ENCODE data around the gene SORCS2. TPM values are rescaled to one million over a fixed set of nuclear protein-coding genes. Genes with fewer than 3 reads are reported as not detected.

Gene SORCS2
- polyA plus RNA-seq, 1 of the 3 experiments (the other 2 are of a cell fraction): 1.6 TPM

DNA sequence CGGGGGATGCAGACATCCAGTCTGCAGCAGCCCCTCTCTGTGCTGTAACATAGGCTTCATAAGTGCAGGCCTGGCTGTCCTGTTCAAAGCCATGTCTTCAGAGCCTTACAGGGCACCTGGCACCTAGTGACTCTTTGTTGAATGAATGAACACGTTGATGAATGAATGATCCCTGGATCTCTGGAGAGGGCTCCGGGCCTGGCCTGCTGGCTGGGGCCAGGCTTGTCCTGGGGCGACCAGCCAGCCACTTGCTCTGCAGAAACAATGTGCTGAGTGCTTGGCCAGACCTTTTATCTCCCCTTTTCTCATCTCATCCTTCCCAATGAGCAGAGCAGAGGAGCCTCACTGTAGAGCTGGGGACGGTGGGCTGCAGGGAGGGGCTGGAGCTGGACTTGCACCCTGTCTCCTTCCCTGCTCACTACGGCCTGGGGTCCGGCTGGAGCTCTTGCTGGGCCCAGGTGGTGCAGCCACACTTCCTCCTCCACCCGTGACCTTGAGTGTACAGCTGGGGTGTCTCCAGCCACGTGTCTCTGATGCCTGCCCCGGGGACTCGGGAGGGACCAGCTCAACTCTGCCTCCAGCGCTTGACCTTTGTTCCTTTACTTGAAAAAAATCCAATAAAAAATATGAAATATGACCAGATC is 164.5 kb downstream of the SORCS2 start:
- Histone ChIP-seq H2AFZ (ENCODE audit: low read depth) (no peak overlapping the region), H3K4me1 (ENCODE audit: control insufficient read depth in 1 of 2, insufficient read depth in 2 of 2, low read depth in 1 of 2, low read length in 1 of 2) (peaks cover 4 to 6% of the 10 kb centered on the region in 2 experiments; a peak in 1 of 4 replicates), H3F3A (replicated peaks; ENCODE audit: insufficient read depth) (peaks cover 5% of the 10 kb centered on the region), H3K27ac (ENCODE audit: low read depth in 2 of 2, low read length in 1 of 2) (no peak overlapping the region), H3K9me2 (no peaks in the 10 kb centered on the region), H4K20me1 (ENCODE audit: insufficient read depth) (0 out of 2 replicates have a peak, but pooled peaks cover 5% of the 10 kb centered on the region), H3K79me2 (ENCODE audit: insufficient read depth) (no peaks in the 10 kb centered on the region), H3K27me3 (ENCODE audit: insufficient read depth) (no peaks in the 10 kb centered on the region), H3K4me3 (ENCODE audit: low read depth in 2 of 2, low read length in 1 of 2) (no peak overlapping the region), H3K4me2 (no peak overlapping the region), H3K36me3 (replicated peaks in 1 of 2; ENCODE audit: control insufficient read depth in 1 of 2, insufficient read depth in 2 of 2, low read length in 1 of 2) (no peaks in the 10 kb centered on the region), H3K9ac (no peak overlapping the region), H3K9me3 (no peaks in the 10 kb centered on the region)
- TF ChIP-seq NRF1 (IDR thresholded peaks at IDR 0.05; ENCODE audit: low read depth, low read length) (no peak), ELF1 (IDR thresholded peaks at IDR 0.05) (no peak), TCF12 (IDR thresholded peaks at IDR 0.05) (no peak), MAX (IDR thresholded peaks at IDR 0.05; ENCODE audit: low read depth) (no peak), PBX3 (IDR thresholded peaks at IDR 0.05) (no peak), NFIC (IDR thresholded peaks at IDR 0.05; ENCODE audit: borderline replicate concordance) (no peak), REST (IDR thresholded peaks at IDR 0.05; ENCODE audit: low read depth, low read length) (no peak), FOSL2 (IDR thresholded peaks at IDR 0.05; ENCODE audit: borderline replicate concordance, low read depth) (no peak), POLR2AphosphoS5 (IDR thresholded peaks at IDR 0.05; ENCODE audit: low read depth, low read length) (no peak)
- TF ChIP-seq, protein P1, sequence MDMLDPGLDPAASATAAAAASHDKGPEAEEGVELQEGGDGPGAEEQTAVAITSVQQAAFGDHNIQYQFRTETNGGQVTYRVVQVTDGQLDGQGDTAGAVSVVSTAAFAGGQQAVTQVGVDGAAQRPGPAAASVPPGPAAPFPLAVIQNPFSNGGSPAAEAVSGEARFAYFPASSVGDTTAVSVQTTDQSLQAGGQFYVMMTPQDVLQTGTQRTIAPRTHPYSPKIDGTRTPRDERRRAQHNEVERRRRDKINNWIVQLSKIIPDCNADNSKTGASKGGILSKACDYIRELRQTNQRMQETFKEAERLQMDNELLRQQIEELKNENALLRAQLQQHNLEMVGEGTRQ (IDR thresholded peaks at IDR 0.05; ENCODE audit: borderline replicate concordance, low read depth, low read length): no peak
- TF ChIP-seq, protein P2, sequence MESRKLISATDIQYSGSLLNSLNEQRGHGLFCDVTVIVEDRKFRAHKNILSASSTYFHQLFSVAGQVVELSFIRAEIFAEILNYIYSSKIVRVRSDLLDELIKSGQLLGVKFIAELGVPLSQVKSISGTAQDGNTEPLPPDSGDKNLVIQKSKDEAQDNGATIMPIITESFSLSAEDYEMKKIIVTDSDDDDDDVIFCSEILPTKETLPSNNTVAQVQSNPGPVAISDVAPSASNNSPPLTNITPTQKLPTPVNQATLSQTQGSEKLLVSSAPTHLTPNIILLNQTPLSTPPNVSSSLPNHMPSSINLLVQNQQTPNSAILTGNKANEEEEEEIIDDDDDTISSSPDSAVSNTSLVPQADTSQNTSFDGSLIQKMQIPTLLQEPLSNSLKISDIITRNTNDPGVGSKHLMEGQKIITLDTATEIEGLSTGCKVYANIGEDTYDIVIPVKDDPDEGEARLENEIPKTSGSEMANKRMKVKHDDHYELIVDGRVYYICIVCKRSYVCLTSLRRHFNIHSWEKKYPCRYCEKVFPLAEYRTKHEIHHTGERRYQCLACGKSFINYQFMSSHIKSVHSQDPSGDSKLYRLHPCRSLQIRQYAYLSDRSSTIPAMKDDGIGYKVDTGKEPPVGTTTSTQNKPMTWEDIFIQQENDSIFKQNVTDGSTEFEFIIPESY (IDR thresholded peaks at IDR 0.05; ENCODE audit: borderline replicate concordance, low read depth): no peak
- no peak for DNase-seq
- WGBS (ENCODE audit: low lambda C conversion rate): 82% methylated on average over 9 of the region's 12 CpGs
- ChIA-PET CTCF (interaction anchor here (1.1 kb wide), 1 partner anchor 61 kb away, joined by 3 read pairs; no protein-coding TSS in a partner anchor), POLR2A (no interaction called here)

Data from SK-N-SH (cell line).